GM18517 (cell line): ENCODE measurements around the gene ST6GALNAC1.
"Not testable (repeated sequence)": the region's sequence is repeated elsewhere in the genome, so short reads cannot be mapped to it uniquely, and the experiment has no call there.

Source experiments
- ATAC-seq: cut with Tn5 transposase; IDR thresholded peaks from one replicate; pipeline ENCODE4 v1.9.1; 2021; ENCODE audit warnings: mild to moderate bottlenecking, moderate library complexity; ENCODE audit not compliant: unreplicated experiment

ST6GALNAC1 gene

GRCh38 chr17:76644995-76645394, 1.4 kb upstream of the ST6GALNAC1 start:
- ATAC-seq, result no peak

GRCh38 chr17:76642994-76643393, 563 bp downstream of the ST6GALNAC1 start:
- ATAC-seq, result no peak

GRCh38 chr17:76642032-76642561, 1.5 kb downstream of the ST6GALNAC1 start:
- no peak for ATAC-seq

GRCh38 chr17:76641501-76641900, 2.1 kb downstream of the ST6GALNAC1 start:
- no peak for ATAC-seq

- no peak for ATAC-seq
Measured at GRCh38 chr17:76640550-76641380, 2.8 kb downstream of the ST6GALNAC1 start.

GRCh38 chr17:76638263-76638662, 5.3 kb downstream of the ST6GALNAC1 start:
- ATAC-seq, result no peak

GRCh38 chr17:76636486-76637206, 6.9 kb downstream of the ST6GALNAC1 start:
- ATAC-seq, result not testable (repeated sequence)

- ATAC-seq, result no peak
Measured at GRCh38 chr17:76635659-76636360, 7.7 kb downstream of the ST6GALNAC1 start.

GRCh38 chr17:76635039-76635438, 8.5 kb downstream of the ST6GALNAC1 start:
- no peak for ATAC-seq

GRCh38 chr17:76633628-76634328, 9.8 kb downstream of the ST6GALNAC1 start:
- ATAC-seq, result no peak

- ATAC-seq, result no peak
Measured at GRCh38 chr17:76631821-76632565, 11.6 kb downstream of the ST6GALNAC1 start.

- ATAC-seq, result no peak
Measured at GRCh38 chr17:76630151-76630550, 13.4 kb downstream of the ST6GALNAC1 start.

- ATAC-seq, result no peak
Measured at GRCh38 chr17:76627510-76627909, 16.0 kb downstream of the ST6GALNAC1 start.

- ATAC-seq, result no peak
Measured at GRCh38 chr17:76626442-76626841, 17.1 kb downstream of the ST6GALNAC1 start.

GRCh38 chr17:76625496-76625895, 18.1 kb downstream of the ST6GALNAC1 start:
- no peak for ATAC-seq

- no peak for ATAC-seq
Measured at GRCh38 chr17:76623271-76624146, 20.0 kb downstream of the ST6GALNAC1 start.

GRCh38 chr17:76617838-76618237, 25.7 kb downstream of the ST6GALNAC1 start:
- no peak for ATAC-seq

- ATAC-seq, result no peak
Measured at GRCh38 chr17:76614912-76615617, 28.5 kb downstream of the ST6GALNAC1 start.
